Peyer's patch (tissue), 4 donors: ENCODE results near the gene EDA. TPM values are rescaled to one million over a fixed set of nuclear protein-coding genes. Genes with fewer than 3 reads are reported as not detected.

Experiments used
- DNase-seq, 3 donors: peaks; one replicate each; pipeline ENCODE4 v3.0.0-alpha.2; 2017 to 2019
- H3K27ac ChIP-seq, 4 donors: fragments of 200-600 bp; sonication (generic); one replicate each; pipeline ENCODE4 v1.5.1; 2016 to 2019
- H3K27me3 ChIP-seq, 2 donors: fragments of 200-600 bp; sonication (generic); one replicate each; pipeline ENCODE4 v1.5.1; 2019
- H3K36me3 ChIP-seq, 3 donors: fragments of 200-600 bp; sonication (generic); one replicate each; pipeline ENCODE4 v1.5.1; 2016 to 2019
- H3K4me1 ChIP-seq, 4 donors: fragments of 200-600 bp; sonication (generic); one replicate each; pipeline ENCODE4 v1.5.1; 2016 to 2019
- H3K4me3 ChIP-seq, 4 donors: fragments of 200-600 bp; sonication (generic); 1 replicate in 3 of 4; 2 replicates in 1 of 4; pipeline ENCODE4 v1.5.1; 2016 to 2019; ENCODE audit warnings: mild to moderate bottlenecking in 1 of 4
- H3K9me3 ChIP-seq, 4 donors: fragments of 200-600 bp; sonication (generic); one replicate each; pipeline ENCODE4 v1.5.1; 2016 to 2019; ENCODE audit warnings: mild to moderate bottlenecking in 1 of 4
- CTCF ChIP-seq, 6 experiments: fragments of 450-650 bp in 4 of 6; fragments of 200-600 bp in 2 of 6; sonication (generic) in 1 of 6; IDR thresholded peaks; one replicate each; pipeline ENCODE4 v1.5.1; 2017 to 2019; ENCODE audit warnings: antibody characterized with exemption in 6 of 6, mild to moderate bottlenecking in 3 of 6, moderate library complexity in 1 of 6
- POLR2A ChIP-seq, 2 donors: fragments of 450-650 bp; IDR thresholded peaks; one replicate each; pipeline ENCODE4 v1.5.1; 2017; ENCODE audit warnings: antibody characterized with exemption in 2 of 2, mild to moderate bottlenecking in 2 of 2, moderate library complexity in 2 of 2
- total RNA-seq, 4 donors: library from RNA; depleted of rRNA; stranded (reverse); fragments of >200 nt; gene quantifications; one replicate each; pipeline ENCODE4 v1.1.0, GENCODE V29; 2016

Gene EDA
- total RNA-seq, 4 donors from 2014 or later, result 0.18 to 1.3 (median 1.0) TPM; not detected in 1

- TF ChIP-seq POLR2A (IDR thresholded peaks at IDR 0.05), result no peak
- no peak for TF ChIP-seq CTCF (IDR thresholded peaks at IDR 0.05)
- no peaks in the 10 kb centered on the region for H3K9me3 ChIP-seq
- H3K4me1 ChIP-seq, result no peaks in the 10 kb centered on the region
- no peak overlapping the region for H3K27ac ChIP-seq
- no peaks in the 10 kb centered on the region for H3K27me3 ChIP-seq
- no peaks in the 10 kb centered on the region for H3K36me3 ChIP-seq
- no peak for DNase-seq
- H3K4me3 ChIP-seq, result no peak overlapping the region
Observed at GRCh38 chrX:69968950-69969349, 353.0 kb downstream of the EDA start.

GRCh38 chrX:69969460-69969859 is 353.5 kb downstream of the EDA start:
- no peaks in the 10 kb centered on the region for H3K4me1 ChIP-seq
- H3K4me3 ChIP-seq, result no peak overlapping the region
- no peaks in the 10 kb centered on the region for H3K27me3 ChIP-seq
- no peak for DNase-seq
- no peaks in the 10 kb centered on the region for H3K36me3 ChIP-seq
- TF ChIP-seq CTCF (IDR thresholded peaks at IDR 0.05) (no peak), POLR2A (IDR thresholded peaks at IDR 0.05) (no peak)
- no peak overlapping the region for H3K27ac ChIP-seq
- H3K9me3 ChIP-seq, result no peaks in the 10 kb centered on the region

- no peak overlapping the region for H3K27ac ChIP-seq
- H3K36me3 ChIP-seq, result no peaks in the 10 kb centered on the region
- H3K4me1 ChIP-seq, result no peaks in the 10 kb centered on the region
- H3K27me3 ChIP-seq, result no peaks in the 10 kb centered on the region
- no peak overlapping the region for H3K4me3 ChIP-seq
- no peaks in the 10 kb centered on the region for H3K9me3 ChIP-seq
- no peak for DNase-seq
- TF ChIP-seq CTCF (IDR thresholded peaks at IDR 0.05) (no peak), POLR2A (IDR thresholded peaks at IDR 0.05) (no peak)
Observed at GRCh38 chrX:69987691-69988090, 371.8 kb downstream of the EDA start.

GRCh38 chrX:69988955-69989394 is 373.1 kb downstream of the EDA start:
- Histone ChIP-seq H3K27me3 (no peaks in the 10 kb centered on the region), H3K4me1 (no peaks in the 10 kb centered on the region), H3K27ac (no peak overlapping the region), H3K36me3 (no peaks in the 10 kb centered on the region), H3K4me3 (no peak overlapping the region), H3K9me3 (no peaks in the 10 kb centered on the region)
- no peak for DNase-seq
- TF ChIP-seq POLR2A (IDR thresholded peaks at IDR 0.05) (no peak), CTCF (IDR thresholded peaks at IDR 0.05) (no peak)

GRCh38 chrX:69991685-69992084 is 375.8 kb downstream of the EDA start:
- no peaks in the 10 kb centered on the region for H3K36me3 ChIP-seq
- no peaks in the 10 kb centered on the region for H3K9me3 ChIP-seq
- H3K27ac ChIP-seq, result no peak overlapping the region
- no peak overlapping the region for H3K4me3 ChIP-seq
- H3K4me1 ChIP-seq, result no peaks in the 10 kb centered on the region
- TF ChIP-seq POLR2A (IDR thresholded peaks at IDR 0.05), result no peak
- TF ChIP-seq CTCF (IDR thresholded peaks at IDR 0.05), result no peak
- DNase-seq, result no peak
- H3K27me3 ChIP-seq, result no peaks in the 10 kb centered on the region

- H3K4me3 ChIP-seq, result no peak overlapping the region
- no peak overlapping the region for H3K27ac ChIP-seq
- H3K36me3 ChIP-seq, result no peaks in the 10 kb centered on the region
- H3K27me3 ChIP-seq, result no peaks in the 10 kb centered on the region
- H3K4me1 ChIP-seq, result no peaks in the 10 kb centered on the region
- H3K9me3 ChIP-seq, result no peaks in the 10 kb centered on the region
- no peak for DNase-seq
- no peak for TF ChIP-seq POLR2A (IDR thresholded peaks at IDR 0.05)
Observed at GRCh38 chrX:69993494-69993893, 377.6 kb downstream of the EDA start.
